ENCODE results near the gene TNS3. TPM values are rescaled to one million over a fixed set of nuclear protein-coding genes. Genes with fewer than 3 reads are reported as not detected.

The TNS3 gene
- total RNA-seq, 5 donors from 2014 or later (not counting 1 experiment from before 2014, with no cell fraction given): 0.58 to 3.7 (median 2.0) TPM

- ATAC-seq (replicated peaks in 1 of 4): no peak
- 85% methylated on average over 11 of the region's 13 CpGs for WGBS (ENCODE audit: insufficient coverage)
- Histone ChIP-seq H3K27me3 (replicated peaks in 1 of 2; ENCODE audit: control insufficient read depth in 2 of 2, extremely low read depth in 1 of 2, insufficient read depth in 2 of 2, low read length in 1 of 2) (peaks cover 0 to 2% of the 10 kb centered on the region in 2 experiments), H3K4me3 (ENCODE audit: control insufficient read depth in 1 of 2, extremely low read depth in 1 of 2, low read length in 1 of 2) (no peak overlapping the region), H3K9me3 (no peaks in the 10 kb centered on the region), H3K36me3 (ENCODE audit: control insufficient read depth in 2 of 2, extremely low read depth in 1 of 2, insufficient read depth in 1 of 2, low read length in 1 of 2) (no peaks in the 10 kb centered on the region), H3K27ac (ENCODE audit: low read length) (no peak overlapping the region), H3K4me1 (ENCODE audit: control insufficient read depth in 1 of 2, extremely low read depth in 1 of 2, insufficient read depth in 2 of 2, low read length in 2 of 2) (no peaks in the 10 kb centered on the region)
- no peaks in the 10 kb centered on the region for H3K36me3 Mint-ChIP-seq
- no peaks in the 10 kb centered on the region for H3K27me3 Mint-ChIP-seq
- no peak for DNase-seq
- H3K4me1 Mint-ChIP-seq: no peaks in the 10 kb centered on the region
- H3K9me3 Mint-ChIP-seq: no peaks in the 10 kb centered on the region
- CTCF ChIA-PET: no interaction called here
- no peak overlapping the region for H3K27ac Mint-ChIP-seq
- POLR2A ChIA-PET: no interaction called here
- H3K4me3 Mint-ChIP-seq: no peak overlapping the region
These were observed 25.3 kb downstream of the TNS3 start for GRCh38 chr7:47556511-47557180.

GRCh38 chr7:47553309-47553708 is 28.6 kb downstream of the TNS3 start:
- Mint-ChIP-seq H3K9me3 (no peaks in the 10 kb centered on the region), H3K27me3 (peaks cover 0 to 3% of the 10 kb centered on the region in 2 donors), H3K4me1 (no peaks in the 10 kb centered on the region), H3K36me3 (no peaks in the 10 kb centered on the region), H3K27ac (no peak overlapping the region), H3K4me3 (no peak overlapping the region)
- Histone ChIP-seq H3K27ac (ENCODE audit: low read length) (no peak overlapping the region), H3K9me3 (no peaks in the 10 kb centered on the region), H3K4me1 (ENCODE audit: control insufficient read depth in 1 of 2, extremely low read depth in 1 of 2, insufficient read depth in 2 of 2, low read length in 2 of 2) (no peaks in the 10 kb centered on the region), H3K4me3 (ENCODE audit: control insufficient read depth in 1 of 2, extremely low read depth in 1 of 2, low read length in 1 of 2) (no peak overlapping the region), H3K36me3 (ENCODE audit: control insufficient read depth in 2 of 2, extremely low read depth in 1 of 2, insufficient read depth in 1 of 2, low read length in 1 of 2) (no peaks in the 10 kb centered on the region), H3K27me3 (replicated peaks in 1 of 2; ENCODE audit: control insufficient read depth in 2 of 2, extremely low read depth in 1 of 2, insufficient read depth in 2 of 2, low read length in 1 of 2) (peaks cover 0 to 2% of the 10 kb centered on the region in 2 experiments)
- POLR2A ChIA-PET: no interaction called here
- ATAC-seq (replicated peaks in 1 of 4): no peak
- 67% methylated on average over 2 of the region's 2 CpGs for WGBS (ENCODE audit: insufficient coverage)
- DNase-seq: no peak
- CTCF ChIA-PET: no interaction called here

DNA sequence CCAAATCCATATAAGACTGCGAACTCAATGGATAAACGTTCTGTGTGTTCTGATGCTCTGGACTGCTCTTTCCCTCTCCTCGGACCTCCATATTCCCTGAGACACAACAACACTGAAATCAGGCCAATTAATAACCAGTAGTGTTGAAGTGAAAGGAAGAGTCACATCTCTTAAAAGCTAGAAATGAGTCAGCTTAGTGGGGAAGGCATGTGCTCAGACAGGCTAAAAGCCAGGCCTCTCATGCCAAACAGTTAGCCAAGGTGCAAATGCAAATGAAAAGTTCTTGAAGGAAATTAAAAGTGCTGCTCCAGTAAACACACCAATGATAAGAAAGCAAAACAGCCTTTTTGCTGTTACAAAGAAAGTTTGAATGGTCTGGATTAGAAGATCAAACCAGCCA is 29.3 kb downstream of the TNS3 start:
- no peaks in the 10 kb centered on the region for H3K9me3 Mint-ChIP-seq
- Histone ChIP-seq H3K27me3 (replicated peaks in 1 of 2; ENCODE audit: control insufficient read depth in 2 of 2, extremely low read depth in 1 of 2, insufficient read depth in 2 of 2, low read length in 1 of 2) (peaks cover 0 to 2% of the 10 kb centered on the region in 2 experiments), H3K4me1 (ENCODE audit: control insufficient read depth in 1 of 2, extremely low read depth in 1 of 2, insufficient read depth in 2 of 2, low read length in 2 of 2) (no peaks in the 10 kb centered on the region), H3K27ac (ENCODE audit: low read length) (no peak overlapping the region), H3K36me3 (ENCODE audit: control insufficient read depth in 2 of 2, extremely low read depth in 1 of 2, insufficient read depth in 1 of 2, low read length in 1 of 2) (no peaks in the 10 kb centered on the region), H3K9me3 (no peaks in the 10 kb centered on the region), H3K4me3 (ENCODE audit: control insufficient read depth in 1 of 2, extremely low read depth in 1 of 2, low read length in 1 of 2) (no peak overlapping the region)
- no peak overlapping the region for H3K27ac Mint-ChIP-seq
- DNase-seq (no peak), ATAC-seq (replicated peaks in 1 of 4) (no peak)
- H3K27me3 Mint-ChIP-seq: peaks cover 0 to 6% of the 10 kb centered on the region in 2 donors
- POLR2A ChIA-PET: no interaction called here
- CTCF ChIA-PET: no interaction called here
- no peaks in the 10 kb centered on the region for H3K4me1 Mint-ChIP-seq
- no CpG with 5 or more reads among the region's 3 CpGs for WGBS (ENCODE audit: insufficient coverage)
- no peak overlapping the region for H3K4me3 Mint-ChIP-seq
- no peaks in the 10 kb centered on the region for H3K36me3 Mint-ChIP-seq

DNA sequence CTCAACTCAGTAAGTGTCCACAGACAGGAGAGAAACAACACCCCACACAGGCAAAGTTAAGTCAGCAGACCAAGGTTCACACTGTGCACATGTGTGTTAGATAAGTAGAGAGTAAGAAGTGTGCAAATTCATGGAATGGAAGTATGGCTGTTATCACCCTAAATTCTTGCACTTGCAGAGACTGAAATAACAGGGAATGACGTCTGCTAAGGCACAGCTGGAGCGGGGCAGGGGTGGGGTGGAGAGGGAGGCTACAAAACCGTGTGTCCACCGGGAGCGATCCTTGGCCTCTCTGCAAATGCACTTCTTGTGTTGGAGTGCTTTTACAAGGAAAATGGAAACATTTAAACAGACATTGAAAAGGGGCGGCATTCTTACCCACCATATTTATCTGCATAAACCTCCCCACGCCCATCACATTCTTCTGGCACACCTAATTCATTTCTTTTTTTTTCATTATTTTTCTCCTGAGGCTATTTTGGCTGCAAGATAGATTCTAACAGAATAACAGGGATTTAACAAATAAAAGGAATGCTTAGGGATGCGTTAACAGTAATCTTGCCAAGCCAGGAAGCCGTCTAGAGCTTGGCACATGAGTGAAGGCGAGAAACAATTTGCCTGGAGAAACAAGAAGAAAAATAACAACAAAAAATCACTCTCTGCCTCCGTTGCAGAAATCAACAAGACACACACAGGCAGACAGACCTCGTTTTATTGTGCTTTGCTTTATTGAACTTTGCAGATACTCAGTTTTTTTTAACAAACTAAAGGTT is 30.1 kb downstream of the TNS3 start:
- 73% methylated on average over 4 of the region's 12 CpGs for whole genome bisulfite sequencing (ENCODE audit: insufficient coverage)
- Mint-ChIP-seq H3K27ac (no peak overlapping the region), H3K4me3 (no peak overlapping the region), H3K36me3 (no peaks in the 10 kb centered on the region), H3K4me1 (no peaks in the 10 kb centered on the region), H3K27me3 (peaks cover 0 to 6% of the 10 kb centered on the region in 2 donors), H3K9me3 (no peaks in the 10 kb centered on the region)
- Histone ChIP-seq H3K27me3 (replicated peaks in 1 of 2; ENCODE audit: control insufficient read depth in 2 of 2, extremely low read depth in 1 of 2, insufficient read depth in 2 of 2, low read length in 1 of 2) (peaks cover 0 to 2% of the 10 kb centered on the region in 2 experiments), H3K4me3 (ENCODE audit: control insufficient read depth in 1 of 2, extremely low read depth in 1 of 2, low read length in 1 of 2) (no peak overlapping the region), H3K36me3 (ENCODE audit: control insufficient read depth in 2 of 2, extremely low read depth in 1 of 2, insufficient read depth in 1 of 2, low read length in 1 of 2) (no peaks in the 10 kb centered on the region), H3K27ac (ENCODE audit: low read length) (no peak overlapping the region), H3K4me1 (ENCODE audit: control insufficient read depth in 1 of 2, extremely low read depth in 1 of 2, insufficient read depth in 2 of 2, low read length in 2 of 2) (no peaks in the 10 kb centered on the region), H3K9me3 (no peaks in the 10 kb centered on the region)
- ChIA-PET POLR2A (no interaction called here), CTCF (no interaction called here)
- no peak for DNase-seq
- no peak for ATAC-seq (replicated peaks in 1 of 4)

- no peak overlapping the region for H3K27ac Mint-ChIP-seq
- Histone ChIP-seq H3K9me3 (no peaks in the 10 kb centered on the region), H3K36me3 (ENCODE audit: control insufficient read depth in 2 of 2, extremely low read depth in 1 of 2, insufficient read depth in 1 of 2, low read length in 1 of 2) (no peaks in the 10 kb centered on the region), H3K27me3 (replicated peaks in 1 of 2; ENCODE audit: control insufficient read depth in 2 of 2, extremely low read depth in 1 of 2, insufficient read depth in 2 of 2, low read length in 1 of 2) (no peaks in the 10 kb centered on the region), H3K4me3 (ENCODE audit: control insufficient read depth in 1 of 2, extremely low read depth in 1 of 2, low read length in 1 of 2) (no peak overlapping the region), H3K27ac (ENCODE audit: low read length) (no peak overlapping the region), H3K4me1 (ENCODE audit: control insufficient read depth in 1 of 2, extremely low read depth in 1 of 2, insufficient read depth in 2 of 2, low read length in 2 of 2) (no peaks in the 10 kb centered on the region)
- DNase-seq: no peak
- H3K36me3 Mint-ChIP-seq: no peaks in the 10 kb centered on the region
- no peak for ATAC-seq (replicated peaks in 1 of 4)
- POLR2A ChIA-PET: no interaction called here
- CTCF ChIA-PET: no interaction called here
- 63% methylated on average over 9 of the region's 11 CpGs for WGBS (ENCODE audit: insufficient coverage)
- no peak overlapping the region for H3K4me3 Mint-ChIP-seq
- H3K9me3 Mint-ChIP-seq: no peaks in the 10 kb centered on the region
- H3K27me3 Mint-ChIP-seq: peaks cover 0 to 6% of the 10 kb centered on the region in 2 donors
- no peaks in the 10 kb centered on the region for H3K4me1 Mint-ChIP-seq
These were observed 31.0 kb downstream of the TNS3 start for GRCh38 chr7:47550788-47551470.

- Mint-ChIP-seq H3K27ac (no peak overlapping the region), H3K9me3 (no peaks in the 10 kb centered on the region), H3K4me1 (no peaks in the 10 kb centered on the region), H3K36me3 (no peaks in the 10 kb centered on the region), H3K4me3 (no peak overlapping the region), H3K27me3 (peaks cover 0 to 6% of the 10 kb centered on the region in 2 donors)
- no peak overlapping the region for H3K27ac ChIP-seq (ENCODE audit: low read length)
- POLR2A ChIA-PET: no interaction called here
- no peaks in the 10 kb centered on the region for H3K4me1 ChIP-seq (ENCODE audit: control insufficient read depth in 1 of 2, extremely low read depth in 1 of 2, insufficient read depth in 2 of 2, low read length in 2 of 2)
- H3K27me3 ChIP-seq (replicated peaks in 1 of 2; ENCODE audit: control insufficient read depth in 2 of 2, extremely low read depth in 1 of 2, insufficient read depth in 2 of 2, low read length in 1 of 2): no peaks in the 10 kb centered on the region
- DNase-seq (no peak), ATAC-seq (replicated peaks in 1 of 4) (no peak)
- H3K4me3 ChIP-seq (ENCODE audit: control insufficient read depth in 1 of 2, extremely low read depth in 1 of 2, low read length in 1 of 2): no peak overlapping the region
- CTCF ChIA-PET: no interaction called here
- WGBS (ENCODE audit: insufficient coverage): 100% methylated on average over 2 of the region's 8 CpGs
- H3K9me3 ChIP-seq: no peaks in the 10 kb centered on the region
- H3K36me3 ChIP-seq (ENCODE audit: control insufficient read depth in 2 of 2, extremely low read depth in 1 of 2, insufficient read depth in 1 of 2, low read length in 1 of 2): no peaks in the 10 kb centered on the region
These were observed 32.0 kb downstream of the TNS3 start for GRCh38 chr7:47549916-47550315.
